ENCODE data around the gene MRPS7.
"Not testable (repeated sequence)": the region's sequence is repeated elsewhere in the genome, so short reads cannot be mapped to it uniquely, and the experiment has no call there.

Gene MRPS7

GRCh38 chr17:75242461-75243042 lies 19.1 kb upstream of the MRPS7 start:
- no peak overlapping the region for H3K4me3 ChIP-seq (ENCODE audit: low read depth, low read length)

GRCh38 chr17:75244133-75244866 lies 17.4 kb upstream of the MRPS7 start:
- no peak overlapping the region for H3K4me3 ChIP-seq (ENCODE audit: low read depth, low read length)

DNA sequence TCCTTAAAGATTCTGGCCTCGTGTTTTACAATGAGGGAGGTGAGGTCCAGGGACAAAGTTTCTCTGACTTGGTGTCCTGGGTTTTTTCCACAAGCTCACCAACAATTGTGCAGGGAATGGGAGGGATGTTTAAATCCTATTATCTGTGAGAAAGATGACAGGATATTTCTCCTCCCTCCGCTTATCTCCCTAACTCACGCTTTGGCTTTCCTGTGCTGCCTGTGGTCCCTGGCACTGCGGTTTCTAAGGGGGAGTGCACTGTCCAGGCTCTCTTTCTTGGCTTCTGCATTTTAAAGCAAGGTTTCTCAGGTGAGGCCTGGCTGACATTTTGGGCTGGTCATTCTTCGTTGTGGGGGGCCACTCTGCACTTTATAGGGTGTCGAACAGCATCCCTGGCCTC lies 16.7 kb upstream of the MRPS7 start:
- H3K4me3 ChIP-seq (ENCODE audit: low read depth, low read length): no peak overlapping the region

DNA sequence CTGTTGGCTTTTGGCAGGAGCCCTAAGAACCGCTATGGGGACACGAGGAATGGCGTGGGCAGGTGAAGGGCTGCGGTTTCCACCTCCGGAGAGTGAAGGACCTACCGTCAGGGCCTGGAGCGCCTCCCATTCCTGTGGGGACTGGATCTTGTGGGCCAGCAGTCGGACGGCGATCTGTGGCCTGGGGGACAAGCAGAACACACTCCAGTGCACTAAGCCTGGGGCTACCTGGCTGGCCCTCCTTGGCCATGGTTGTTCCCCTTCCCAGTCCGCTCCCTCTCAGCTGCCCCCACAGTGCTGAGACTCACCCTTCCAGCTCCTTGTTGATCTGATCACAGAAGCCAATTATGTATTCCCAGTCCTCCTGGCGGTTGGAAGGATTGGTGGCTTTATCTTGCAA lies 15.3 kb upstream of the MRPS7 start:
- no peak overlapping the region for H3K4me3 ChIP-seq (ENCODE audit: low read depth, low read length)

DNA sequence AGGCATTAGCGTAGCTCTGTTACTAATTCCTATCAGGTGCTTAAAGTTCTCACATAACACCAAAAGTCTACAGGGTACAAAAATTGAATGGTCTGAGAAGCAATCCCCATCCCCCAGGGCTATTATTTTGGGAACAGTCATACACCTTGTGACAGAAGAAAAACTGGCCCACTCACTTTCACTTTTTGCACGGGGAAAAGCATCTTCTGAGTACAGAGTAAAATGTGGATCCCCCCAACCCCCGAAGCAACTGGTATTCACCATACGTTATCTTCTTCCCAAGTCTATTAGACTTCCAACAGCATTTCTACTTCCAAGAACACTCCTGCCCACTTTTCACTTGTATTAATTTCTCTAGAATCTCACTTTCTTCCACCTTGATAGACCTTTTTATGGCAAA lies 12.1 kb upstream of the MRPS7 start:
- no peak overlapping the region for H3K4me3 ChIP-seq (ENCODE audit: low read depth, low read length)

DNA sequence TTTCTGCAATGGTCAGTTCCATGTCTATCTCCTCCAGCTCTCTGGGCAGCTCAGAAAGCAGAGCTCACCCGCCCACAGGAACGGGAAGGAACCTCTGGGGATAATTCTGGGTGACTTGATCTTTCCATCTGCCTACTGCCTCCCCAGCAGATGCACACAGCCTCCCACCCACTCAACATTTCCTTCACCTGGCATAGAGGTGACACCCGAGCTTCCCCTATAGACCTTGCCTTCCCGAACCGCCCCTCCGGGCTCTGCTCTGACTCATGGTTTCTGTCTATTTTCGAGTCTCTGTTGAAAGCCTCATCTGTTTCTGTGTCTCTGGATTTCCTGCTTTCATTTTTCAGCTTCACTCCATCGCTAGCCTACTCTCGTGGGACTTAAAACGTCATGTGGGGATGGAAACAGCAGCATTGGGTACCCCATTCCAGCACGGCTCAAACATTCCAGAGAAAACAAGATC lies 11.6 kb upstream of the MRPS7 start:
- no peak overlapping the region for H3K4me3 ChIP-seq (ENCODE audit: low read depth, low read length)

DNA sequence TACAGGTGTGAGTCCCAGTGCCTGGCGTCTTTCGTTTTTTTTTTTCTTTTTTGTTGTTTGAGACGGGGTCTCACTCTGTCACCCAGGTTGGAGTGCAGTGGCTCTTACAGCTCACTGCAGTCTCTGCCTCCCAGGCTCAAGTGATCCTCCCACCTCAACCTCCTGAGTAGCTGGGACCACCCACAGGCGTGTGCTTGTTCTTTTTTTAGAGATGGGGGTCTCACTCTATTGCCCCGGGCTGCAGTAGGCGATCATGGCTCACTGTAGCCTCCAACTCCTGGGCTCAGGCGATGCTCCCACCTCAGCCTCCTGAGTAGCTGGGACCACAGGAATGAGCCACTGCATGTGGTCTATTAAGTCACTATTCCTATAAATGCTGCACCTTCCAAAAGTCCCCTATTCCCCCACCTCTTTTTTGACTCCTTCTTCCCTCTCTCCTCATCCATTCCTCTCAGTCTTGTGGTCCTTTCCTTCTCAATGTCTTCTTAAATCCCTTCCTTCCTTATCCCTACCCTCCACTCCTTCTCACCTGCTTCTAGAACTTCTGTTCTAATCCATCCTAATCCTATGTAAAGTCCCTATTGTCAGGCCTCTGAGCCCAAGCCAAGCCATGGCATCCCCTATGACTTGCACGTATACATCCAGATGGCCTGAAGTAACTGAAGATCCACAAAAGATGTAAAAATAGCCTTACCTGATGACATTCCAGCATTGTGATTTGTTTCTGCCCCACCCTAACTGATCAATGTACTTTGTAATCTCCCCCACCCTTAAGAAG lies 9.5 kb upstream of the MRPS7 start:
- H3K4me3 ChIP-seq (ENCODE audit: low read depth, low read length): no peak overlapping the region

DNA sequence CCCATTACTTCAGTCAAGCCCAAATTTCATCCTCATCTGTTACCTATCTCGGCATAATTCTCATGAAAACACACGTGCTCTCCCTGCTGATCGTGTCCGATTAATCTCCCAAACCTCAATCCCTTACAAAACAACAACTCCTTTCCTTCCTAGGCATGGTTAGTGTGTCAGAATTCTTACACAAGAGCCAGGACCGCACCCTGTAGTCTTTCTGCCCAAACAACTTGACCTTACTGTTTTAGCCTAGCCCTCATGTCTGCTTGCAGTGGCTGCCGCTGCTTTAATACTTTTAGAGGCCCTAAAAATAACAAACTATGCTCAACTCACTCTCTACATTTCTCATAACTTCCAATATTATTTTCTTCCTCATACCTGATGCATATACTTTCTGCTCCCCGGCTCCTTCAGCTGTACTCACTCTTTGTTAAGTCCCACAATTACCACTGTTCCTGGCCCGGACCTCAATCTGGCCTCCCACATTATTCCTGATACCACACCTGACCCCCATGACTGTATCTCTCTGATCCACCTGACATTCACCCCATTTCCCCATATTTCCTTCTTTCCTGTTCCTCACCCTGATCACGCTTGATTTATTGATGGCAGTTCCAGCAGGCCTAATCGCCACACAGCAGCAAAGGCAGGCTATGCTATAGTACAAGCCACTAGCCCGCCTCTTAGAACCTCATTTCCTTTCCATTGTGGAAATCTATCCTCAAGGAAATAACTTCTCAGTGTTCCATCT lies 5.6 kb upstream of the MRPS7 start:
- not testable (repeated sequence) for H3K4me3 ChIP-seq (ENCODE audit: low read depth, low read length)

GRCh38 chr17:75257228-75257627 lies 4.5 kb upstream of the MRPS7 start:
- H3K4me3 ChIP-seq (ENCODE audit: low read depth, low read length): not testable (repeated sequence)

GRCh38 chr17:75260641-75261335 lies 891 bp upstream of the MRPS7 start:
- peak overlapping the region; percentile 82 for H3K4me3 ChIP-seq (ENCODE audit: low read depth, low read length)

- peak overlapping the region; percentile 82 for H3K4me3 ChIP-seq (ENCODE audit: low read depth, low read length)
These were observed 480 bp downstream of the MRPS7 start for GRCh38 chr17:75262112-75262606.

DNA sequence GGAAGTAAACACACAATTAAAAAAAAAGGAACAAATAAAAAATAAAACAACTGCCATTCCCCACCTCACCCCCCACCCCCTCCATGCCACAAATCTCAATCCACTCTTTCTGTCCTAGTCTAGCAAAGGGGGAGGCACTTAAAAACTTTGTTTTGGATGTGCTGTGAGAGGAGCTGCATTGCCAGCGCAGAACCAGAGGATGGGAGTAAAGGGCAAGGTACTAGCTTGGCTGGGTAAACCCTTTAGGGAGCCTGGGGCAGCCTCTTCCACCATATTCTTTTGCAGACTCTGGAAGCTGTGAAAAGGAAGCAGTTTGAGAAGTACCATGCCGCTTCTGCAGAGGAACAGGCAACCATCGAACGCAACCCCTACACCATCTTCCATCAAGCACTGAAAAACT lies 1.4 kb downstream of the MRPS7 start:
- H3K4me3 ChIP-seq (ENCODE audit: low read depth, low read length): no peak overlapping the region

GRCh38 chr17:75265614-75266315 lies 4.1 kb downstream of the MRPS7 start:
- no peak overlapping the region for H3K4me3 ChIP-seq (ENCODE audit: low read depth, low read length)

- no peak overlapping the region for H3K4me3 ChIP-seq (ENCODE audit: low read depth, low read length)
These were observed 4.9 kb downstream of the MRPS7 start for GRCh38 chr17:75266316-75267152.

GRCh38 chr17:75267153-75267410 lies 5.4 kb downstream of the MRPS7 start:
- H3K4me3 ChIP-seq (ENCODE audit: low read depth, low read length): no peak overlapping the region

GRCh38 chr17:75267411-75268232 lies 5.9 kb downstream of the MRPS7 start:
- no peak overlapping the region for H3K4me3 ChIP-seq (ENCODE audit: low read depth, low read length)

GRCh38 chr17:75269844-75270217 lies 8.2 kb downstream of the MRPS7 start:
- H3K4me3 ChIP-seq (ENCODE audit: low read depth, low read length): peak overlapping the region; percentile 83

DNA sequence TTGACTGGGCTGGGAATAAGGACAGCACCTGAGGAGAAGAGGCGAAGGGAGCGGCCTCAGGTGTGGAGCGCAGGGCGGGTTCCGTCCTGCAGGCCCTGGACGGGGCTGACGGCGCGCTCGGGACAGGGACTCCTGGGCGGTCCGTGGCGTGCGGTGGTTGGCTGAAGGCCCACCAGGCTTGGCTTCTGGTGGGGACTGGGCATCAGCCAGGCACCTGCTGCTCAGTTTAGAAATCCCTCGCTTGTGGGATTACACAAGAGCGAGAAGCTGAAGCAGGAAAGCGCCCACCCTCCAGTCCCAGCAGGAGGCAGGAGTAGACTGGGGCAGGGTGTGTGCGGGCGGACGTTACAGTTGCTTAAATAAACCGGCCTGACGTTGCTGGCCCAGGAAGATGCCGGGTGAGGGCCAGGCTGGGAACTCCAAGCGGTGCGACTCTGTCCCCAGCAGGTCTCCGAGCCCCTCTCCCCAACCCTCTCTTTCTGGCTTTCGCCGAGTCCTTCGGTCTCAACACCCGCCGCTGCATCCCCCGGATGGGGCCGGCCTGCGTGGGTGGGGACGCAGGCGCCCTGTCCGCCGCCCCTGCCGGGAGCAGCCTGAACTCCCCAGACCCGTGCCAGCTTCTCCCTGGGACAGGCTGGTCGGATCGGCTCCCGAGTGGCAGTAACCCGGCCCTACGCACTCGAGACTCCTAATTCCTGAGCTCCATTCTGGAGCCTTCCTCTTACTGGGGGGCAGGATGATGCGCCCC lies 8.7 kb downstream of the MRPS7 start:
- H3K4me3 ChIP-seq (ENCODE audit: low read depth, low read length): peak overlapping the region; percentile 83
